Natural killer cell treated with Interleukin-12 subunit alpha and Interleukin-12 subunit beta and Interleukin-15 and Interleukin-18, amount 100 ng/mL, for 72 hours (primary cell): ENCODE data around the gene SMIM8. TPM values are rescaled to one million over a fixed set of nuclear protein-coding genes. Genes with fewer than 3 reads are reported as not detected.
"Not testable (repeated sequence)": the region's sequence is repeated elsewhere in the genome, so short reads cannot be mapped to it uniquely, and the experiment has no call there.

ENCODE experiments used
- ATAC-seq, 2 donors: fragments of 150-1000 bp; cut with Tn5 transposase in 1 of 2; sonication (Bioruptor Pico), chemical (Tn5 transposase) in 1 of 2; 2 replicates each; pipeline ENCODE4 v1.10.0; 2021
- DNase-seq: peaks from one replicate; pipeline ENCODE4 v3.0.0; 2022; ENCODE audit warnings: low spot score
- H3K27ac Mint-ChIP-seq, 2 donors: 1 replicate in 1 of 2; 2 replicates in 1 of 2; pipeline ENCODE4 v1.8.0; 2022; ENCODE audit warnings: mixed read lengths in 2 of 2, mild to moderate bottlenecking in 1 of 2, moderate library complexity in 1 of 2
- H3K27me3 Mint-ChIP-seq, 2 donors: 1 replicate in 1 of 2; 2 replicates in 1 of 2; pipeline ENCODE4 v1.8.0; 2022; ENCODE audit warnings: mixed read lengths in 2 of 2
- H3K36me3 Mint-ChIP-seq: one replicate; pipeline ENCODE4 v1.8.0; 2022; ENCODE audit warnings: mixed read lengths
- H3K4me1 Mint-ChIP-seq, 2 donors: 1 replicate in 1 of 2; 2 replicates in 1 of 2; pipeline ENCODE4 v1.8.0; 2022; ENCODE audit warnings: low read depth in 2 of 2, mixed read lengths in 2 of 2, mild to moderate bottlenecking in 1 of 2
- H3K4me3 Mint-ChIP-seq: one replicate; pipeline ENCODE4 v1.8.0; 2022; ENCODE audit warnings: mixed read lengths
- H3K9me3 Mint-ChIP-seq: 2 replicates; pipeline ENCODE4 v1.8.0; 2022; ENCODE audit warnings: mixed read lengths
- total RNA-seq, 2 donors: library from RNA; stranded (reverse); gene quantifications; one replicate each; pipeline ENCODE4 v1.2.3, GENCODE V29; 2022

Gene SMIM8
- total RNA-seq, 2 donors from 2014 or later = 7.4 to 9.1 TPM

DNA sequence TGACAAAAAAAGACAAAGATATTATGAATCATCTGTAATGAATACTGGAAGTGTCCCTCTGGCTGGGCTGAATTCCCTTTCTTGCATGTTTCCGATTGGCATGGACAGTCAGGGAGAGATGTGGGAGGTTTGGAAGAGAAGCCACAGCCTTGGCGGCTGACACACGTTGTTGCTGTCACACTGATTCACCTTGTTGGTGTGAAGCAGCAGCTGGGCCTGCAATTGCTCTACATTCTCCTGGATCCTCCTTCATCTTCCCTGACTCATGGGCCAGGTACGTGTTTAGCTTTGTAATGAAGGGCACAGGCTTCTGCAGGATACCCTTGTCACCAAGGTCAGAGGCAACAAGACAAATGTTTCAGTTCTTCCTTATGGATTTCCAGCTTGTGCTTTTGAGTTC is 13.4 kb upstream of the SMIM8 start:
- peaks cover 15 to 23% of the 10 kb centered on the region in 2 donors for H3K27me3 Mint-ChIP-seq
- peaks cover 1% of the 10 kb centered on the region for H3K36me3 Mint-ChIP-seq
- H3K9me3 Mint-ChIP-seq = no peaks in the 10 kb centered on the region
- H3K4me1 Mint-ChIP-seq = no peaks in the 10 kb centered on the region
- ATAC-seq (no peak), DNase-seq (no peak)
- H3K4me3 Mint-ChIP-seq = no peak overlapping the region
- no peak overlapping the region for H3K27ac Mint-ChIP-seq

DNA sequence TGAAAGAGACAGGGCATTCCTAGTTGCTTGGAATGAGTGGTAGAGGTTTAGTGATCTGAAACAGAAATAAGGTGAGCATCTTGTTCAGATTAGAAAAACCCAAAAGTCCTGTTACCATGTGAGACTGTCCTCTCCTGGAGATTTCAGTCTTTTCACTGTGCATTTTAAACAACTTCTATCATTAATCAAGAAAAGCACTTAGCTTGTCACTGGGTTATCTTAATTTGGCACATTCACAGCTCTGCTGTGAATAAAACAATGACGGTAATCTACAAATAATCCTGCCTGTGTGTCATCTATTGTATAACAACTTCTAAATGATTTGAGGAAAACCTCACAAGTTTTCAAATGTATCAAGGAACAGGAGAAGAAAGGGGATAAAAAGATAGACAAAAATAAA is 9.5 kb upstream of the SMIM8 start:
- no peak for DNase-seq
- Mint-ChIP-seq H3K27ac (no peak overlapping the region), H3K4me1 (no peaks in the 10 kb centered on the region), H3K4me3 (no peak overlapping the region), H3K36me3 (no peaks in the 10 kb centered on the region), H3K9me3 (no peaks in the 10 kb centered on the region), H3K27me3 (peaks cover 27 to 33% of the 10 kb centered on the region in 2 donors)
- ATAC-seq = no peak

DNA sequence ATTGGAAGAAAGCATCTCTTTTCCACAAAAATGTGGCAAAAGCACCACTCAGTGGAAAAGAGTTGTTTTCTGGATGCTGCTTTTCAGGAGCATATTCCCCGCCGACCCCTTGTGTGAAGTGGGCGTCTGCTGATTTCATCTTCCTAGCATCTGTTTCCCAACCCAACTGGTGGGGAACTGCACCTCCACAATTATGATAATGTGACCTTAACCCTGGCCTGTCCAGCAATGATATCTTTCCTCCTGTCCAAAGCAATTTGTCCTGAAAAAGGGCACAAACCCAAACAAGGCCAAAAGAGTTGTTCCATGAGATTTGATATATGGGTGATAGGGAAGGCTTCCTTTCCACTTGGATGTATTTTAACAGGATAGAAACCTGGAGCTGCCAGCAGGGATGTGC is 7.3 kb upstream of the SMIM8 start:
- Mint-ChIP-seq H3K27me3 (peaks cover 33 to 42% of the 10 kb centered on the region in 2 donors), H3K27ac (no peak overlapping the region), H3K4me3 (no peak overlapping the region), H3K4me1 (no peaks in the 10 kb centered on the region), H3K36me3 (no peaks in the 10 kb centered on the region), H3K9me3 (no peaks in the 10 kb centered on the region)
- no peak for DNase-seq
- ATAC-seq = no peak

DNA sequence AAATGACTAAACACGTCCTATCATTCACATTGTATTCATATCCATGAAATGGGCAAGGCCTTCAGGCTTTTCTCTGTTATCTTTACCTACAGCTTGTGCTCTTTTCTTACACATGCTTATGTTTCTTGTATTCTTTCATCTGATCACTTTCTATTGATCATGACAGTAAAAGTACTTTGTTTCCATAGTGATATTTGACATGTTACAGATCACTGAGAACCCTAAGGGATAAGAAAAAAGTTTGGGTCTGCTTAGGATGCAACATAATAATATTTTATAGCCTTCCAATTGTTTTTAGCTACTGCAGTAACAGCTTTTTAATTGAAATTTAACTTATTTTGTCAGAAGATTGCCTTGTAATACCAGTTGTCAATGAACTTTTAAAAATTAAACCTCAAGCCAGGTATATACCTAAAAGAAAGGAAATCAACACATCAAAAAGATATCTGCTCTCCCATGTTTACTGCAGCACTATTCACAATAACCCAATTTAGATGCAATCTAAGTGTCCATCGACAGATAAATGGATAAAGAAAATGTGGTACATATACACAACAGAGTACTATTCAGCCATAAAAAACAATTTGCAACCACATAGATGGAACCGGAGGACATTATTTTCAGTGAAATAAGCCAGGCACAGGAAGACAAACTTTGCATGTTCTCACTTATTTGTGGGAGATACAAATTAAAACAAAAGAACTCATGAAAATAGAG is 3.0 kb upstream of the SMIM8 start:
- Mint-ChIP-seq H3K4me1 (peaks cover 5 to 9% of the 10 kb centered on the region in 2 donors), H3K4me3 (no peak overlapping the region), H3K27me3 (peaks cover 20 to 28% of the 10 kb centered on the region in 2 donors), H3K9me3 (no peaks in the 10 kb centered on the region), H3K27ac (no peak overlapping the region), H3K36me3 (no peaks in the 10 kb centered on the region)
- no peak for ATAC-seq
- no peak for DNase-seq

DNA sequence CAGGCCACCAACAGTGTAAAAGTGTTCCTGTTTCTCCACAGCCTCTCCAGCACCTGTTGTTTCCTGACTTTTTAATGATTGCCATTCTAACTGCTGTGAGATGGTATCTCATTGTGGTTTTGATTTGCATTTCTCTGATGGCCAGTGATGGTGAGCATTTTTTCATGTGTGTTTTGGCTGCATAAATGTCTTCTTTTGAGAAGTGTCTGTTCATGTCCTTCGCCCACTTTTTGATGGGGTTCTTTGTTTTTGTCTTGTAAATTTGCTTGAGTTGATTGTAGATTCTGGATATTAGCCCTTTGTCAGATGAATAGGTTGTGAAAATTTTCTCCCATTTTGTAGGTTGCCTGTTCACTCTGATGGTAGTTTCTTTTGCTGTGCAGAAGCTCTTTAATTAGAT is 1.5 kb downstream of the SMIM8 start:
- H3K27me3 Mint-ChIP-seq, H3K9me3 Mint-ChIP-seq, H3K36me3 Mint-ChIP-seq, H3K27ac Mint-ChIP-seq, DNase-seq, ATAC-seq: not testable (repeated sequence)
- Mint-ChIP-seq H3K4me1 (peaks cover 9 to 14% of the 10 kb centered on the region in 2 donors), H3K4me3 (peak overlapping the region; percentile 99)

DNA sequence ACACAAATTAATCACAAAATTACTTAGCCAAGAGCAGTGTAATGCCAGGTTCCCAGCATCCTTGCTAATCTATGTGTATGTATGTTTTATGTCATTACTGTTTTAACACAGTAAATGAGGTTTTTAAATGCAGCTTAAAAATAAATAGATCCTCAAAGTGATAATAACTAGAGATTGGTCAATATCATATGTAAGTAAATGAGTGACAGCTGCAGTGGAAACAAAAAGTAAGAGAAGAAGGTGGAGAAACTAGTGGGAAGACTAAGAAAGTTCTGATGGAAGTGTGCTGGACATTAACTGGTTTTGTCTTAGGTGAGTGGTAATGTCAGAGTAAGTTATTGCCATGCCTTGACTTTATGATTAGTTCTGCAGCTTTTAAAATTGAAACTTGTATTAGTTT is 8.6 kb downstream of the SMIM8 start:
- H3K27ac Mint-ChIP-seq = no peak overlapping the region
- no peak overlapping the region for H3K4me3 Mint-ChIP-seq
- DNase-seq (no peak), ATAC-seq (no peak)
- H3K27me3 Mint-ChIP-seq = no peaks in the 10 kb centered on the region
- peaks cover 4% of the 10 kb centered on the region for H3K9me3 Mint-ChIP-seq
- H3K4me1 Mint-ChIP-seq = peaks cover 15 to 19% of the 10 kb centered on the region in 2 donors
- peaks cover 11% of the 10 kb centered on the region for H3K36me3 Mint-ChIP-seq

DNA sequence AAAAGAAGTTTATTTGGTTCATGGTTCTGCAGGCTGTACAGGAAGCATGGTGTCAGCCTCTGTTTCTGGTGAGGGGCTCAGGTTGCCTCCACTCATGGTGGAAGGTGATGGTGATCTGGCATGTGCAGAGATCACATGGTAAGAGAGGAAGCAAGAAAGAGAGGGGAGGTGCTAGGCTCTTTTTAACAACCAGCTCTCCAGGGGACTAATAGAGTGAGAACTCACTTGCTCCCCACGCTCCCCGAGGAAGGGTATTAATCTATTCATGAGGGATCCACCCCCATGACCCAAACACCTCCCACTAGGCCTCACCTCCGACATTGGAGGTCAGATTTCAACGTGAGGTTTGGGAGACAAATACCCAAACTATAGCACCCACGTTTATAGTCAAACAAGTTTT is 10.6 kb downstream of the SMIM8 start:
- H3K9me3 Mint-ChIP-seq = no peaks in the 10 kb centered on the region

DNA sequence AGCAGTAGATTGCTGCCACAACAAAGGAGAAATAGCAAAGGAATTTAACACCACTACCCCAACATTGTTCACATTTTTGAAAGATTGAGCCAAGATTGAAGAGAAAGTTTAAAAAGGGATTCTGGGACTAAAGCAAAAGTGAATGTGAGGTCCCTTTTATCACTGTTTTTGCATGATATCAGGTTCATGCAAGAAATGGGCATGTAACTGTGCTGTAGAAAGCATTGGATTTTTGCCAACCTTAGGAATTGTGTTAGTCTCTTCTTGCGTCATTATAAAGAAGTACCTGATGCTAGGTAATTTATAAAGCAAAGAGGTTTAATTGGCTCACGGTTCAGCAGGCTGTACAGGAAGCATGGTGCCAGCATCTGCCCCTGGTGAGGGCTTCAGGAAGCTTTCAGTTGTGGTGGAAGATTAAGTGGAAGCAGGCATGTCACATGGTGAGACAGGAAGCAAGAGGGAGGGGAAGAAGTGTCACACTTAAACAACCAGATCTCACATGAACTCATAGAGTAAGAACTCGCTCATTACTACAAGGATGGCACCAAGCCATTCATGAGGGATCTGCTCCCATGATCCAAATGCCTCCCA is 11.3 kb downstream of the SMIM8 start:
- ATAC-seq (no peak), DNase-seq (no peak)
- Mint-ChIP-seq H3K36me3 (peaks cover 6% of the 10 kb centered on the region), H3K27ac (peak overlapping the region; percentile 35 to 40), H3K4me1 (peaks cover 10 to 16% of the 10 kb centered on the region in 2 donors), H3K27me3 (no peaks in the 10 kb centered on the region), H3K9me3 (no peaks in the 10 kb centered on the region), H3K4me3 (peak overlapping the region; percentile 11)

More for the DNA sequence above, 10.6 kb downstream of the SMIM8 start:
- peak overlapping the region in 1 of 2 donors; percentile 40 for H3K27ac Mint-ChIP-seq
- ATAC-seq (no peak), DNase-seq (no peak)
- H3K27me3 Mint-ChIP-seq = no peaks in the 10 kb centered on the region
- peaks cover 6% of the 10 kb centered on the region for H3K36me3 Mint-ChIP-seq
- no peak overlapping the region for H3K4me3 Mint-ChIP-seq
- H3K4me1 Mint-ChIP-seq = peaks cover 10 to 16% of the 10 kb centered on the region in 2 donors

DNA sequence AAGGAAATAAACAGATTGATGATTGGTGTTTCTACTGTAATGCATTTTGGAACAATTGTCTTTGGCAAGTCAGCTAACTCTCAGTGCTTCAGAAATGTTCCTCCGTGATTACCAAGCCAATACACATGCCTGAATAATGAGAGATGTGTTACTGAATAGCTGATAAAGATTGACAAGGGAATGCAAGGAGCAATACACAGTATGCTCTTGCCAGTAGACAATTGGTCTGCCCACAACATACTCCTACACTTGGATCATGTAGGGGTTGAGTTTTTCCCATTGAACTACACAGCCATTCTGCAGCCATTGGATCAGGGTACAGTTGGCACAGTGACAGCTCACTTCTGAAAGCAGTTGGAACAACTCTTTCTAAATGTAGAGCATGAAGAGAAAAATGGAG is 12.3 kb downstream of the SMIM8 start:
- ATAC-seq = no peak

DNA sequence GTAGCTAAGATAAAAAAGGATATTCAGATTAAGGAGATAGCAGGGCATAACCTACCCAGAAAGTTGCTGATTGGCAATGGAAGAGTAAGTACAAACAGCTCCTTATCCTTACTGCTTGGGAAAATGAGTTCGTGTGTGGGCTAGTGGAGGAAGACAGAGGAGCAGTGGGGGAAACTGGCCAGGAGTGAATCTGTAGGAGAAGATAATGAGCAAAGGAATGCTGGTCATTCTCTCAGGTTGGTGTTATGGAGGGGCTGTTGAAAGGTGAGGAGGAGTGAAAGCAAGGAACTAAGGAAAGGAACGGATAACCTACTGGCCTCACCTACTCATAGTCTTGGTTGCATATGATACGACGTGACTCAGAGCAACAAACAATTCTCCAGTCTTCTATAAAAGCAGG is 14.0 kb downstream of the SMIM8 start:
- no peak overlapping the region for H3K4me3 Mint-ChIP-seq
- ATAC-seq = no peak
- no peak overlapping the region for H3K27ac Mint-ChIP-seq
- H3K36me3 Mint-ChIP-seq = peaks cover 6% of the 10 kb centered on the region
- DNase-seq = no peak
- no peaks in the 10 kb centered on the region for H3K27me3 Mint-ChIP-seq
- H3K4me1 Mint-ChIP-seq = peaks cover 10 to 13% of the 10 kb centered on the region in 2 donors
- H3K9me3 Mint-ChIP-seq = no peaks in the 10 kb centered on the region

More for the DNA sequence above, 12.3 kb downstream of the SMIM8 start:
- H3K4me3 Mint-ChIP-seq = no peak overlapping the region
- peaks cover 10 to 13% of the 10 kb centered on the region in 2 donors for H3K4me1 Mint-ChIP-seq
- no peak for DNase-seq
- H3K9me3 Mint-ChIP-seq = no peaks in the 10 kb centered on the region
- peaks cover 6% of the 10 kb centered on the region for H3K36me3 Mint-ChIP-seq
- H3K27me3 Mint-ChIP-seq = no peaks in the 10 kb centered on the region
- no peak overlapping the region for H3K27ac Mint-ChIP-seq

DNA sequence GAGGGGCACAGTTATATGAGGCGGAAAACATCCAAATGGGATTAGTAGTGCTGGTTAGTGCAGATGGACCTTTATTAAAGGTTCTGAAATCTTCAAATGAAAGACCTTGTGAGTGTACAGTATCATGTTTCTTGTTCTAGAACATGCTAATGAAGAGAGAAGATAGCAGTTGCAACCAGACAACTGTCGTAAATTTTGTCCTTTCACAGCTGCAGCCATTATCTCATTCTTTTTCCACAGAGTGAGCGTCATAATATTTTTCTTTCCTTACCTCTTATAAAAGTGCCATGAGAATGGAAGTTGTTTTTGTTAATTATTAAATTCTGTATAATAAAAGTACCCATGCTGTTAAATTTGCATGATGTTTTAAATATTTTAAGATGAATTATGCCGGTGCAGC is 17.8 kb downstream of the SMIM8 start:
- ATAC-seq (no peak), DNase-seq (no peak)
- Mint-ChIP-seq H3K4me3 (no peak overlapping the region), H3K9me3 (no peaks in the 10 kb centered on the region), H3K4me1 (no peaks in the 10 kb centered on the region), H3K36me3 (no peaks in the 10 kb centered on the region), H3K27ac (no peak overlapping the region), H3K27me3 (no peaks in the 10 kb centered on the region)

DNA sequence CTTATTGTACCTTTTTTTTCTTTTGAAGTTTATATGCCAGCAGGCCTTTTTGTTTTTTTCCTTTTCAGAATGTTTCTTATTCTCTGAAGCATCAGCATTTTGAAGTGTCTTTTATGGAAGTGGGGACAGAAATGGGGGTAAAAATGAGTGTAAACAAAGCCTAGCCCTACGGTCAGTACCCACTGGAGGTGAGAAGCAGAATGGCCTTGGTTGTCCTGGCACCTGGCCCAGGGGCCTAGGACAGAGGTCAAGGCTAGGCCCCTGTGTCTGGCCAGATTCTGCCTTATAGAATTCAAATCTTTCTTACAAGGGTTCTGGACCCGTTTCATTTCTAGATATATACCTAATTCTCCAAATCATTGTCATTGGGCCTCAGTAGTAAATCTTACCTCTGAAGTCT is 18.8 kb downstream of the SMIM8 start:
- ATAC-seq (no peak), DNase-seq (no peak)
- H3K4me3 Mint-ChIP-seq = no peak overlapping the region
- H3K4me1 Mint-ChIP-seq = no peaks in the 10 kb centered on the region
- no peak overlapping the region for H3K27ac Mint-ChIP-seq
- H3K27me3 Mint-ChIP-seq = no peaks in the 10 kb centered on the region
- H3K36me3 Mint-ChIP-seq = no peaks in the 10 kb centered on the region
- H3K9me3 Mint-ChIP-seq = no peaks in the 10 kb centered on the region

DNA sequence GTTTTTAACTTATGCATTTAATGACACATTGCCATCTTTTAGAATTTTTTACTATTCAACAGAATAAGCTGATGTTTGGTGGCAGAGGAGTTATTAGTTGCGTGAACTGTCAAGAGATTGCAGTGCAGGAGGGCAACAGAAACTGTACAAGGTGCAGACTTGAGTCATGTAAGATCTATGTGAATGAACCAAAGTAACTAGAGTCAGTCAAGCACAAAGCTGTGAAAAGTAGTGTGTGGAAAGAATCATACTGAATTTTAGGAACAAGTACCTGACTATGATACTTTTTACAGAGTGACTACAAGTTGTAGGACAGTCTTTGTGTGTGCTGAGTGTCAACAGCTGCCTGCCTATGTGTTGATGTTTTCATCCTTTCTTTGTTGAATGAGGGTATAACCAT is 19.5 kb downstream of the SMIM8 start:
- Mint-ChIP-seq H3K27ac (no peak overlapping the region), H3K4me1 (no peaks in the 10 kb centered on the region), H3K36me3 (no peaks in the 10 kb centered on the region), H3K4me3 (no peak overlapping the region), H3K27me3 (no peaks in the 10 kb centered on the region), H3K9me3 (no peaks in the 10 kb centered on the region)
- ATAC-seq (no peak), DNase-seq (no peak)

DNA sequence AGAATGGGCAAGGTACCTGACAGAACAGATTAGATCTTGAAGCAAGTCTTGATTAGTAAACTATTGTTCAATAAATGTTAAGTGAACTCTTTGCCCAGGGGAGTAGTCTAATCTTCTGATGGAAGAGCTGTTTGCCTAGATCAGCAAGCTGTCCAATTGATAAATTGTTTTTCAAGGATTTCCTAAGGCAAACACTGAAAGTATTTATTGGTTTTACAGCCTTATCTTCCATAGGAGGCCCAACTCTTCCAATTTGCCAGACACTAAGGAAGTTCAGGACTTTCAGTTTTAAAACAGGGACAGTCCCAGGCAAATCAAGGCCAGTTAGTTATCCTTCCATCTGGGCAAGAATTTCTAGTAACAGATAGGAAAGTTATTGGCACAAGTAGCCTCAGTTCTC is 20.4 kb downstream of the SMIM8 start:
- DNase-seq (no peak), ATAC-seq (no peak)
- Mint-ChIP-seq H3K9me3 (no peaks in the 10 kb centered on the region), H3K27ac (no peak overlapping the region), H3K36me3 (no peaks in the 10 kb centered on the region), H3K4me1 (no peaks in the 10 kb centered on the region), H3K4me3 (no peak overlapping the region), H3K27me3 (no peaks in the 10 kb centered on the region)
